HCT116 (cell line): ENCODE data around the gene CDR2. TPM values are rescaled to one million over a fixed set of nuclear protein-coding genes. Genes with fewer than 3 reads are reported as not detected.

Experiments used
- ATAC-seq: fragments of 200-7000 bp; cut with Tn5 transposase; 2 replicates; pipeline ENCODE4 v1.9.1; 2020; ENCODE audit warnings: mild to moderate bottlenecking, moderate library complexity
- BruUV-seq: library from RNA; stranded (reverse); fragments of 400-500 nt; replicated peaks from 2 replicates; lab custom pipeline; 2021; lab: Mats Ljungman, UMichigan
- CTCF ChIA-PET: fragments of 300-600 bp; sonication (Branson Sonifier 250); formaldehyde crosslinking; loops from one replicate; lab custom pipeline; 2021; ENCODE audit warnings: antibody characterized with exemption; lab: Charles Lee
- POLR2A ChIA-PET: fragments of 300-600, 350-600 bp; sonication (Branson Sonifier 250); formaldehyde crosslinking; loops from one replicate; lab custom pipeline; 2021; ENCODE audit warnings: antibody characterized with exemption; lab: Charles Lee
- RAD21 ChIA-PET, 2 experiments: fragments of 300-600 bp; sonication (Branson Sonifier 250); formaldehyde crosslinking; loops; one replicate each; lab custom pipeline; 2023; ENCODE audit warnings: low total read pairs in 2 of 2; ENCODE audit not compliant: uncharacterized antibody in 2 of 2, unreplicated experiment in 2 of 2, low non-redundant PET in 1 of 2; lab: Charles Lee
- DNase-seq: peaks from one replicate; pipeline ENCODE4 v3.0.0-alpha.2; 2010; ENCODE audit warnings: low read depth, low spot score
- H2AFZ ChIP-seq: fragments of 200-600 bp; shearing (Covaris generic), sonication (generic); 2 replicates; pipeline ENCODE4 v1.6.1; 2017; ENCODE audit warnings: low read depth, mixed run types, mixed read lengths, antibody characterized with exemption, low read length; ENCODE audit not compliant: poor library complexity, severe bottlenecking
- H3K27ac ChIP-seq: 2 replicates; pipeline ENCODE4 v1.5.1; 2012; ENCODE audit warnings: low read depth, low read length
- H3K27me3 ChIP-seq: fragments of 200-600 bp; sonication (generic); 2 replicates; pipeline ENCODE4 v1.6.1; 2016; ENCODE audit warnings: mixed run types, low read length, mixed read lengths; ENCODE audit not compliant: insufficient read depth
- H3K36me3 ChIP-seq, 2 experiments: fragments of 200-500 bp in 1 of 2; fragments of 200-600 bp in 1 of 2; sonication (Bioruptor generic) in 1 of 2; sonication (generic) in 1 of 2; 2 replicates each; pipeline versions ENCODE4 v1.5.1 to v1.6.1; 2014 to 2016; ENCODE audit warnings: low read length in 2 of 2, inconsistent platforms in 1 of 2, mixed read lengths in 1 of 2, mixed run types in 1 of 2; ENCODE audit not compliant: insufficient read depth in 2 of 2, control insufficient read depth in 1 of 2
- H3K4me1 ChIP-seq, 2 experiments: fragments of 200-600 bp in 1 of 2; sonication (generic) in 1 of 2; 2 replicates each; pipeline versions ENCODE4 v1.5.1 to v1.6.1; 2012 to 2017; ENCODE audit warnings: low read length in 2 of 2, inconsistent platforms in 1 of 2, mild to moderate bottlenecking in 1 of 2, mixed read lengths in 1 of 2, mixed run types in 1 of 2, moderate library complexity in 1 of 2; ENCODE audit not compliant: insufficient read depth in 2 of 2, control insufficient read depth in 1 of 2
- H3K4me2 ChIP-seq: fragments of 200-600 bp; sonication (generic); 2 replicates; pipeline ENCODE4 v1.6.1; 2017; ENCODE audit warnings: mixed run types, low read length, mixed read lengths
- H3K4me3 ChIP-seq, 2 experiments: fragments of 200-600 bp in 1 of 2; sonication (generic) in 1 of 2; replicated peaks in 1 of 2; 2 replicates each; pipeline ENCODE4 v1.5.1; 2011 to 2016; ENCODE audit warnings: low read length in 2 of 2, control low read depth in 1 of 2, low read depth in 1 of 2, mild to moderate bottlenecking in 1 of 2, mixed read lengths in 1 of 2, mixed run types in 1 of 2
- H3K79me2 ChIP-seq: fragments of 200-600 bp; sonication (generic); 2 replicates; pipeline ENCODE4 v1.6.1; 2017; ENCODE audit warnings: mild to moderate bottlenecking, mixed run types, low read length, moderate library complexity, mixed read lengths; ENCODE audit not compliant: insufficient read depth
- H3K9ac ChIP-seq: fragments of 200-600 bp; sonication (generic); 2 replicates; pipeline ENCODE4 v1.6.1; 2016; ENCODE audit warnings: low read length, mixed read lengths
- H3K9me2 ChIP-seq: fragments of 200-600 bp; sonication (generic), shearing (Covaris generic); 2 replicates; pipeline ENCODE4 v1.6.1; 2017; ENCODE audit warnings: mixed run types, mild to moderate bottlenecking, moderate library complexity; ENCODE audit not compliant: insufficient read depth
- H3K9me3 ChIP-seq, 2 experiments: fragments of 200-500 bp in 1 of 2; fragments of 200-600 bp in 1 of 2; sonication (Bioruptor generic) in 1 of 2; sonication (generic) in 1 of 2; 2 replicates each; pipeline ENCODE4 v1.6.1; 2014 to 2017; ENCODE audit warnings: low read length in 2 of 2, mixed read lengths in 2 of 2, inconsistent platforms in 1 of 2, low read depth in 1 of 2, mild to moderate bottlenecking in 1 of 2, mixed run types in 1 of 2, moderate library complexity in 1 of 2; ENCODE audit not compliant: control insufficient read depth in 1 of 2, insufficient read depth in 1 of 2
- H4K20me1 ChIP-seq: fragments of 200-600 bp; sonication (generic), shearing (Covaris generic); 2 replicates; pipeline ENCODE4 v1.6.1; 2017; ENCODE audit warnings: mixed run types, mild to moderate bottlenecking, moderate library complexity; ENCODE audit not compliant: insufficient read depth
- ATF3 ChIP-seq: IDR thresholded peaks from 2 replicates; pipeline ENCODE4 v1.6.1; 2012
- CBX3 ChIP-seq: IDR thresholded peaks from 2 replicates; pipeline ENCODE4 v1.6.1; 2012; ENCODE audit warnings: low read depth
- CEBPB ChIP-seq: IDR thresholded peaks from 2 replicates; pipeline ENCODE4 v1.6.1; 2012; ENCODE audit warnings: low read depth
- EGR1 ChIP-seq: IDR thresholded peaks from 2 replicates; pipeline ENCODE4 v1.6.1; 2012; ENCODE audit warnings: low read depth
- ELF1 ChIP-seq: IDR thresholded peaks from 2 replicates; pipeline ENCODE4 v1.6.1; 2012; ENCODE audit warnings: low read depth, borderline replicate concordance
- EZH2 ChIP-seq: fragments of 200-600 bp; sonication (generic); IDR thresholded peaks from 2 replicates; pipeline ENCODE4 v1.6.1; 2017; ENCODE audit warnings: antibody characterized with exemption, mixed run types
- EZH2phosphoT487 ChIP-seq: fragments of 200-600 bp; IDR thresholded peaks from 2 replicates; pipeline ENCODE4 v1.6.1; 2018; ENCODE audit warnings: antibody characterized with exemption, borderline replicate concordance
- FOSL1 ChIP-seq: IDR thresholded peaks from 2 replicates; pipeline ENCODE4 v1.6.1; 2012; ENCODE audit warnings: low read depth
- JUND ChIP-seq: IDR thresholded peaks from 2 replicates; pipeline ENCODE4 v1.6.1; 2012
- MAX ChIP-seq: IDR thresholded peaks from 2 replicates; pipeline ENCODE4 v1.6.1; 2012
- POLR2A ChIP-seq: IDR thresholded peaks from 2 replicates; pipeline ENCODE4 v1.7.0; 2011; ENCODE audit warnings: borderline replicate concordance; ENCODE audit not compliant: insufficient read depth, insufficient read length; ENCODE audit errors: extremely low read depth
- POLR2AphosphoS5 ChIP-seq: IDR thresholded peaks from 2 replicates; pipeline ENCODE4 v1.6.1; 2011; ENCODE audit warnings: mild to moderate bottlenecking, low read depth, low read length, moderate library complexity
- REST ChIP-seq: IDR thresholded peaks from 2 replicates; pipeline ENCODE4 v1.6.1; 2012; ENCODE audit warnings: low read depth
- SIN3A ChIP-seq: IDR thresholded peaks from 2 replicates; pipeline ENCODE4 v1.6.1; 2012; ENCODE audit warnings: low read depth
- SP1 ChIP-seq: IDR thresholded peaks from 2 replicates; pipeline ENCODE4 v1.6.1; 2012; ENCODE audit warnings: low read depth
- SRF ChIP-seq: IDR thresholded peaks from 2 replicates; pipeline ENCODE4 v1.6.1; 2012; ENCODE audit warnings: low read depth
- ZBTB33 ChIP-seq: IDR thresholded peaks from 2 replicates; pipeline ENCODE4 v1.6.1; 2011; ENCODE audit warnings: mild to moderate bottlenecking, low read length, moderate library complexity; ENCODE audit not compliant: insufficient replicate concordance; ENCODE audit errors: extremely low read depth
- ZFX ChIP-seq: fragments of 450-650 bp; IDR thresholded peaks from 2 replicates; pipeline ENCODE4 v1.6.1; 2017
- ZNF274 ChIP-seq: fragments of 200-500 bp; sonication (Bioruptor generic); IDR thresholded peaks from 2 replicates; pipeline ENCODE4 v1.6.1; 2014; ENCODE audit warnings: mild to moderate bottlenecking, low read depth, low read length, inconsistent platforms
- intact Hi-C: fragments of 100-400 bp; cut with micrococcal nuclease; formaldehyde crosslinking; loops from 2 replicates; pipeline ENCODE4 v1.10.0; 2022
- total RNA-seq: library from RNA; stranded (reverse); gene quantifications from one replicate; pipeline ENCODE4 v1.2.1, GENCODE V29; 2021; ENCODE audit not compliant: unreplicated experiment

The CDR2 gene
- total RNA-seq, 1 experiment from 2014 or later = 27.3 TPM

- TF ChIP-seq ELF1 (no peak), SRF (no peak)
Observed at GRCh38 chr16:22328081-22328725, 46.2 kb downstream of the CDR2 start (continued).

GRCh38 chr16:22327446-22327775, 47.0 kb downstream of the CDR2 start:
- Histone ChIP-seq H4K20me1 (no peaks in the 10 kb centered on the region), H3K79me2 (peaks cover 11% of the 10 kb centered on the region), H3K4me2 (no peak overlapping the region), H3K27ac (no peak overlapping the region), H3K4me1 (no peaks in the 10 kb centered on the region), H2AFZ (no peak overlapping the region), H3K36me3 (peaks cover 30 to 33% of the 10 kb centered on the region in 2 experiments), H3K9me3 (no peaks in the 10 kb centered on the region), H3K9ac (no peak overlapping the region), H3K4me3 (no peak overlapping the region), H3K27me3 (no peaks in the 10 kb centered on the region), H3K9me2 (no peaks in the 10 kb centered on the region)
- CTCF ChIA-PET = no interaction called here
- TF ChIP-seq CEBPB (no peak), EZH2 (no peak), SIN3A (no peak), MAX (no peak), ZBTB33 (no peak), REST (no peak), ZNF274 (no peak), FOSL1 (no peak), POLR2AphosphoS5 (no peak), POLR2A (no peak), EGR1 (no peak), ZFX (no peak), EZH2phosphoT487 (no peak), SP1 (no peak), SRF (no peak), ELF1 (no peak), JUND (no peak), ATF3 (no peak), CBX3 (no peak)
- DNase-seq = no peak
- ATAC-seq = no peak
- no TSS peak for BruUV-seq
- POLR2A ChIA-PET = no interaction called here
- intact Hi-C loops = loop anchor here (10.0 kb wide), 3 partner anchors 57 to 1023 kb away; no protein-coding TSS in a partner anchor
- RAD21 ChIA-PET = no interaction called here
